ENCODE data around the gene PRKN.

GRCh38 chr6:162698440-162698839 is 29.1 kb downstream of the PRKN start:
- no peak for TF ChIP-seq CTCF (conservative IDR thresholded peaks at IDR 0.05)
- no peak for TF ChIP-seq EZH2 (IDR thresholded peaks at IDR 0.05; ENCODE audit: low read depth)
